IMR-90 (cell line): Measurements from ENCODE around the gene C10orf120. TPM values are rescaled to one million over a fixed set of nuclear protein-coding genes. Genes with fewer than 3 reads are reported as not detected.

Experiments
- ATAC-seq: fragments of 200-7000 bp; cut with Tn5 transposase; 2 replicates; pipeline ENCODE4 v1.9.1; 2020; ENCODE audit warnings: low read depth, mild to moderate bottlenecking, moderate library complexity
- BruUV-seq: library from RNA; stranded (reverse); fragments of 400-500 nt; replicated peaks from 2 replicates; lab custom pipeline; 2021; lab: Mats Ljungman, UMichigan
- CTCF ChIA-PET: fragments of 300-600 bp; formaldehyde crosslinking; extraction: SDS; loops from one replicate; lab custom pipeline; 2021; ENCODE audit warnings: antibody characterized with exemption; lab: Yijun Ruan, JAX
- POLR2A ChIA-PET: fragments of 300-600 bp; sonication (Branson Sonifier 250); formaldehyde crosslinking; loops from one replicate; lab custom pipeline; 2022; ENCODE audit warnings: antibody characterized with exemption; ENCODE audit not compliant: unreplicated experiment; lab: Charles Lee
- DNase-seq: peaks from one replicate; pipeline ENCODE4 v3.0.0; 2013
- H2AFZ ChIP-seq: replicated peaks from 2 replicates; pipeline ENCODE3; 2013; ENCODE audit warnings: low read length, mild to moderate bottlenecking; ENCODE audit not compliant: poor library complexity
- H2AK5ac ChIP-seq: 2 replicates; pipeline ENCODE4 v1.6.1; 2013; ENCODE audit warnings: low read depth, low read length, inconsistent platforms
- H2AK9ac ChIP-seq: replicated peaks from 2 replicates; pipeline ENCODE3; 2013; ENCODE audit warnings: mild to moderate bottlenecking, low read depth, low read length, moderate library complexity; ENCODE audit not compliant: poor library complexity
- H2BK120ac ChIP-seq: 2 replicates; pipeline ENCODE4 v1.6.1; 2013; ENCODE audit warnings: low read depth, low read length, inconsistent platforms
- H2BK15ac ChIP-seq: 3 replicates; pipeline ENCODE4 v1.6.1; 2013; ENCODE audit warnings: low read depth, low read length, inconsistent platforms
- H2BK20ac ChIP-seq: 2 replicates; pipeline ENCODE4 v1.6.1; 2013; ENCODE audit warnings: low read depth, mild to moderate bottlenecking, inconsistent platforms, low read length, moderate library complexity
- H2BK5ac ChIP-seq: 2 replicates; pipeline ENCODE4 v1.6.1; 2013; ENCODE audit warnings: mild to moderate bottlenecking, low read depth, low read length, inconsistent platforms; ENCODE audit not compliant: poor library complexity, severe bottlenecking
- H3K14ac ChIP-seq: replicated peaks from 2 replicates; pipeline ENCODE4 v1.6.1; 2013; ENCODE audit warnings: low read depth, low read length, inconsistent platforms
- H3K18ac ChIP-seq: 2 replicates; pipeline ENCODE4 v1.6.1; 2013; ENCODE audit warnings: low read depth, low read length, control low read depth
- H3K23ac ChIP-seq: 2 replicates; pipeline ENCODE4 v1.6.1; 2013; ENCODE audit warnings: low read depth, low read length, inconsistent platforms
- H3K27ac ChIP-seq: 2 replicates; pipeline ENCODE4 v1.5.1; 2013; ENCODE audit warnings: mild to moderate bottlenecking, control low read depth, low read length; ENCODE audit not compliant: insufficient read depth
- H3K27me3 ChIP-seq: 2 replicates; pipeline ENCODE4 v1.6.1; 2013; ENCODE audit warnings: low read length; ENCODE audit not compliant: control insufficient read depth, insufficient read depth
- H3K36me3 ChIP-seq: 2 replicates; pipeline ENCODE4 v1.6.1; 2013; ENCODE audit warnings: low read length, mixed read lengths; ENCODE audit not compliant: control insufficient read depth, insufficient read depth
- H3K4ac ChIP-seq: 2 replicates; pipeline ENCODE4 v1.6.1; 2013; ENCODE audit warnings: low read depth, low read length, inconsistent platforms
- H3K4me1 ChIP-seq: 2 replicates; pipeline ENCODE4 v1.6.1; 2013; ENCODE audit warnings: low read length, mixed read lengths; ENCODE audit not compliant: control insufficient read depth, insufficient read depth
- H3K4me2 ChIP-seq: 2 replicates; pipeline ENCODE4 v1.6.1; 2013; ENCODE audit warnings: low read depth, mild to moderate bottlenecking, control low read depth, low read length, moderate library complexity
- H3K4me3 ChIP-seq: 2 replicates; pipeline ENCODE4 v1.5.1; 2013; ENCODE audit warnings: low read depth, mild to moderate bottlenecking, control low read depth, low read length, moderate library complexity; ENCODE audit not compliant: insufficient read depth
- H3K56ac ChIP-seq: 2 replicates; pipeline ENCODE4 v1.6.1; 2013; ENCODE audit warnings: low read length, inconsistent platforms; ENCODE audit not compliant: insufficient read depth; ENCODE audit errors: extremely low read depth
- H3K79me1 ChIP-seq, 2 experiments: 2 replicates each; pipeline ENCODE4 v1.6.1; 2013; ENCODE audit warnings: low read length in 2 of 2, inconsistent platforms in 1 of 2, low read depth in 1 of 2
- H3K9ac ChIP-seq: 2 replicates; pipeline ENCODE4 v1.6.1; 2013; ENCODE audit warnings: low read depth, low read length, control low read depth
- H3K9me1 ChIP-seq: 2 replicates; pipeline ENCODE4 v1.6.1; 2013; ENCODE audit warnings: low read length, inconsistent platforms; ENCODE audit not compliant: insufficient read depth
- H3K9me3 ChIP-seq: 2 replicates; pipeline ENCODE4 v1.6.1; 2013; ENCODE audit warnings: low read length; ENCODE audit not compliant: control insufficient read depth, insufficient read depth
- H4K20me1 ChIP-seq: 2 replicates; pipeline ENCODE4 v1.6.1; 2013; ENCODE audit warnings: low read length, inconsistent platforms; ENCODE audit not compliant: insufficient read depth
- H4K5ac ChIP-seq: 2 replicates; pipeline ENCODE4 v1.6.1; 2013; ENCODE audit warnings: mild to moderate bottlenecking, low read depth, low read length, control low read depth
- H4K8ac ChIP-seq, 2 experiments: 2 replicates each; pipeline ENCODE4 v1.6.1; 2013; ENCODE audit warnings: low read depth in 2 of 2, low read length in 2 of 2, control low read depth in 1 of 2, inconsistent platforms in 1 of 2
- H4K91ac ChIP-seq: 2 replicates; pipeline ENCODE4 v1.6.1; 2013; ENCODE audit warnings: low read depth, low read length, inconsistent platforms; ENCODE audit not compliant: insufficient read depth
- BHLHE40 ChIP-seq: fragments of 150-350 bp; IDR thresholded peaks from 2 replicates; pipeline ENCODE4 v1.6.1; 2016; ENCODE audit warnings: mild to moderate bottlenecking, low read depth, low read length
- CEBPB ChIP-seq: IDR thresholded peaks from 2 replicates; pipeline ENCODE4 v1.6.1; 2012; ENCODE audit warnings: low read depth, low read length, improper control_type of control experiment
- CHD1 ChIP-seq: IDR thresholded peaks from 2 replicates; pipeline ENCODE4 v1.6.1; 2012; ENCODE audit warnings: low read depth, low read length, improper control_type of control experiment
- CTCF ChIP-seq: conservative IDR thresholded peaks from 2 replicates; pipeline ENCODE4 v1.5.1; 2012; ENCODE audit warnings: mild to moderate bottlenecking, low read depth, low read length, improper control_type of control experiment
- ELK1 ChIP-seq: fragments of 150-350 bp; IDR thresholded peaks from 2 replicates; pipeline ENCODE4 v1.6.1; 2016; ENCODE audit warnings: low read depth, mild to moderate bottlenecking, low read length, moderate library complexity, borderline replicate concordance
- FOS ChIP-seq: fragments of 150-350 bp; IDR thresholded peaks from 2 replicates; pipeline ENCODE4 v1.6.1; 2016; ENCODE audit warnings: low read depth, low read length
- MAFK ChIP-seq: IDR thresholded peaks from 2 replicates; pipeline ENCODE4 v1.6.1; 2012; ENCODE audit warnings: low read depth, low read length, improper control_type of control experiment
- MAZ ChIP-seq: IDR thresholded peaks from 2 replicates; pipeline ENCODE4 v1.6.1; 2012; ENCODE audit warnings: low read depth, mild to moderate bottlenecking, low read length, improper control_type of control experiment, moderate library complexity, borderline replicate concordance
- MXI1 ChIP-seq: IDR thresholded peaks from 2 replicates; pipeline ENCODE4 v1.6.1; 2012; ENCODE audit warnings: low read depth, mild to moderate bottlenecking, low read length, moderate library complexity, borderline replicate concordance
- NFE2L2 ChIP-seq: fragments of 150-350 bp; IDR thresholded peaks from 2 replicates; pipeline ENCODE4 v1.6.1; 2016; ENCODE audit warnings: low read depth, mild to moderate bottlenecking, low read length
- POLR2A ChIP-seq: IDR thresholded peaks from 2 replicates; pipeline ENCODE4 v1.6.1; 2012; ENCODE audit warnings: mild to moderate bottlenecking, low read depth, low read length
- RAD21 ChIP-seq: IDR thresholded peaks from 2 replicates; pipeline ENCODE4 v1.6.1; 2012; ENCODE audit warnings: low read length, improper control_type of control experiment
- RCOR1 ChIP-seq: IDR thresholded peaks from 2 replicates; pipeline ENCODE4 v1.6.1; 2012; ENCODE audit warnings: mild to moderate bottlenecking, low read length, improper control_type of control experiment; ENCODE audit not compliant: insufficient replicate concordance
- RFX5 ChIP-seq: IDR thresholded peaks from 2 replicates; pipeline ENCODE4 v1.8.0; 2012; ENCODE audit warnings: low read depth, mild to moderate bottlenecking, low read length, moderate library complexity
- SMC3 ChIP-seq: fragments of 150-350 bp; IDR thresholded peaks from 2 replicates; pipeline ENCODE4 v1.6.1; 2016; ENCODE audit warnings: low read depth, mild to moderate bottlenecking, antibody characterized with exemption, low read length, moderate library complexity
- USF2 ChIP-seq: fragments of 150-350 bp; IDR thresholded peaks from 2 replicates; pipeline ENCODE4 v1.6.1; 2017; ENCODE audit warnings: mild to moderate bottlenecking, antibody characterized with exemption, low read length, low read depth
- WGBS, 2 experiments: methylation state at CpG; one replicate each; pipeline versions ENCODE4 v1.1.5 to v1.1.7; 2013; ENCODE audit warnings: missing lambda C conversion rate in 2 of 2; ENCODE audit not compliant: insufficient read length in 1 of 2; ENCODE audit errors: extremely low coverage in 2 of 2; 5-methylcytosine and 5-hydroxymethylcytosine counted together
- dilution Hi-C: fragments of 300-500 bp; cut with HindIII; formaldehyde crosslinking; loops from one replicate; pipeline ENCODE4 v1.14.3; 2018; ENCODE audit warnings: low sequenced_read_pairs; ENCODE audit not compliant: unreplicated experiment
- in situ Hi-C: fragments of 300-500 bp; cut with MboI; formaldehyde crosslinking; loops from 3 replicates; pipeline ENCODE4 v1.14.3; 2019; ENCODE audit warnings: low sequenced_read_pairs, inconsistent platforms, mixed read lengths
- intact Hi-C: fragments of 100-400 bp; cut with micrococcal nuclease; formaldehyde crosslinking; loops from 2 replicates; pipeline ENCODE4 v1.10.0; 2022
- polyA plus RNA-seq, 3 experiments: library from polyadenylated mRNA; depleted of rRNA; stranded (reverse); fragments of >200 nt; gene quantifications; 2 replicates each; pipeline ENCODE4 v1.2.3, GENCODE V29; 2012; ENCODE audit warnings: low replicate concordance in 1 of 3
- total RNA-seq: library from RNA; depleted of rRNA; stranded (reverse); fragments of >200 nt; gene quantifications from 2 replicates; pipeline ENCODE4 v1.2.3, GENCODE V29; 2012

Gene C10orf120
- total and polyA plus RNA-seq, 2 of the 4 experiments (the other 2 are of a cell fraction), result not detected

- Histone ChIP-seq H2AFZ (no peak overlapping the region), H3K9me1 (no peaks in the 10 kb centered on the region; the same call in 1 of the 2 replicates), H2AK5ac (no peak overlapping the region), H2AK9ac (no peak overlapping the region), H3K79me1 (no peaks in the 10 kb centered on the region), H3K36me3 (no peaks in the 10 kb centered on the region), H3K4me2 (no peak overlapping the region), H4K91ac (no peak overlapping the region), H2BK5ac (no peak overlapping the region), H3K23ac (no peak overlapping the region), H4K5ac (no peak overlapping the region), H3K4ac (no peak overlapping the region), H3K9me3 (no peaks in the 10 kb centered on the region), H3K27me3 (no peaks in the 10 kb centered on the region), H4K20me1 (no peaks in the 10 kb centered on the region), H3K18ac (no peak overlapping the region), H4K8ac (no peak overlapping the region), H2BK15ac (no peak overlapping the region), H3K4me3 (no peak overlapping the region), H3K4me1 (no peaks in the 10 kb centered on the region), H2BK120ac (no peak overlapping the region), H3K56ac (no peak overlapping the region), H3K9ac (no peak overlapping the region), H2BK20ac (no peak overlapping the region), H3K14ac (no peak overlapping the region), H3K27ac (no peak overlapping the region)
- WGBS, 2 experiments, result no CpG with 5 or more reads among the region's 4 CpGs
- DNase-seq (no peak), ATAC-seq (no peak)
- TF ChIP-seq CEBPB (no peak), MXI1 (no peak), MAFK (no peak), USF2 (no peak), RCOR1 (no peak), MAZ (no peak), ELK1 (no peak), RAD21 (no peak), NFE2L2 (no peak), POLR2A (no peak), CHD1 (no peak), SMC3 (no peak), BHLHE40 (no peak), RFX5 (no peak), FOS (no peak), CTCF (no peak)
- CTCF ChIA-PET, result interaction anchor here (1.7 kb wide), 1 partner anchor 15 kb away, joined by 3 read pairs; no protein-coding TSS in a partner anchor
- intact Hi-C loops (loop anchor here (10.0 kb wide), 1 partner anchor 142 kb away; the partner anchor contains the start of gene DMBT1), in situ Hi-C loops (no loop called here), dilution Hi-C loops (no loop called here)
- POLR2A ChIA-PET, result no interaction called here
- no TSS peak for BruUV-seq
Observed at GRCh38 chr10:122706947-122707346, 7.3 kb upstream of the C10orf120 start.
